Heart right ventricle (tissue), 16 donors: Measurements from ENCODE around the gene NDUFA11. TPM values are rescaled to one million over a fixed set of nuclear protein-coding genes. Genes with fewer than 3 reads are reported as not detected.
A peak's percentile ranks its signal among the peaks of the same experiment; 100 is the strongest.

Experiments used
- ATAC-seq, 8 donors: fragments of 200-7000 bp; cut with Tn5 transposase; one replicate each; pipeline ENCODE4 v1.9.1; 2020; ENCODE audit warnings: mild to moderate bottlenecking in 8 of 8, moderate library complexity in 8 of 8, moderate number of reproducible peaks in 1 of 8
- DNase-seq, 2 donors: peaks; one replicate each; pipeline ENCODE4 v3.0.0-alpha.2; 2020
- H3K27ac ChIP-seq, 10 donors: fragments of 200-600 bp; sonication (generic) in 2 of 10; one replicate each; pipeline versions ENCODE4 v1.5.0 to v1.8.0; 2020 to 2022; ENCODE audit warnings: mild to moderate bottlenecking in 3 of 10
- H3K27me3 ChIP-seq, 7 donors: fragments of 200-600 bp; one replicate each; pipeline ENCODE4 v1.8.0; 2021 to 2022; ENCODE audit warnings: mild to moderate bottlenecking in 2 of 7
- H3K36me3 ChIP-seq, 9 donors: fragments of 200-600 bp; sonication (generic) in 1 of 9; one replicate each; pipeline versions ENCODE4 v1.5.0 to v1.8.0; 2020 to 2022; ENCODE audit warnings: mild to moderate bottlenecking in 2 of 9
- H3K4me1 ChIP-seq, 9 donors: fragments of 200-600 bp; sonication (generic) in 1 of 9; one replicate each; pipeline versions ENCODE4 v1.5.0 to v1.8.0; 2020 to 2022; ENCODE audit warnings: mild to moderate bottlenecking in 4 of 9
- H3K4me3 ChIP-seq, 10 donors: fragments of 200-600 bp; sonication (generic) in 2 of 10; one replicate each; pipeline versions ENCODE4 v1.5.0 to v1.8.0; 2020 to 2022; ENCODE audit warnings: mild to moderate bottlenecking in 7 of 10, moderate library complexity in 2 of 10
- H3K9me3 ChIP-seq, 11 donors: fragments of 200-600 bp in 10 of 11; sonication (generic) in 2 of 11; one replicate each; pipeline versions ENCODE4 v1.5.0 to v1.8.0; 2013 to 2022; ENCODE audit warnings: mild to moderate bottlenecking in 2 of 11, control low read depth in 1 of 11, moderate library complexity in 1 of 11
- WGBS, 2 donors: extraction: QIAGEN DNeasy Blood & Tissue Kit; methylation state at CpG; one replicate each; pipeline ENCODE4 v1.1.7; 2013; ENCODE audit warnings: inconsistent platforms in 1 of 2; 5-methylcytosine and 5-hydroxymethylcytosine counted together
- intact Hi-C, 10 donors: fragments of 100-400 bp; cut with DNase I; formaldehyde crosslinking; loops; one replicate each; pipeline versions ENCODE4 v1.11.1 to v1.14.2; 2022
- polyA plus RNA-seq, 2 donors: library from polyadenylated mRNA; stranded (reverse); fragments of 200-250 nt; gene quantifications; one replicate each; pipeline ENCODE4 v1.2.3, GENCODE V29; 2013
- total RNA-seq, 10 donors: library from RNA; stranded (reverse); fragmentation: NEBNext Ultra II Directional in 3 of 10; extraction: Animal tissue kit (Norgen Biotek cat#: 25700) in 3 of 10; gene quantifications; one replicate each; pipeline versions ENCODE4 v1.2.1 to v1.2.4, GENCODE V29; 2021 to 2023
- TF ChIP-seq, protein P1 (sequence below), 9 donors: fragments of 200-600 bp; sonication (generic) in 2 of 9; IDR thresholded peaks; one replicate each; pipeline versions ENCODE4 v1.5.0 to v1.8.0; 2021 to 2022; ENCODE audit warnings: antibody characterized with exemption in 9 of 9, mild to moderate bottlenecking in 5 of 9, moderate library complexity in 1 of 9
- donor health status: Arrhythmogenic right ventricular cardiomyopathy.
- donor health status: ischemic (EF 13 %, LVEDD 7.1; RV severe dilation, severe dysfunction).
- donor health status: healthy with polysubstance abuse.
- donor health status: DM: no; HTN: yes; CAD: no.
- donor health status: DM: no; HTN: no; CAD: no.
- donor health status: ischemic (EF 25% LVEDD 6.9; RV normal size, moderate dysfunction).
- donor health status: ischemic (EF 25% LVEDD 5.7; RV mildly dilated, moderate dysfunction).
- donor health status: healthy.
- donor health status: DM: yes; HTN: yes; CAD: no.
- donor health status: Ischemic cardiomyopathy.
- donor health status: ischemic (EF 35%, LVEDD 5.7; RV mildly dilated, moderate dysfunction).
- donor health status: nonischemic (EF 11% LVEDD 7.7; RV severe dilation, severe dysfunction).
- donor health status: DM: yes; HTN: yes; CAD: no.
- donor health status: PGD.
- donor health status: ischemic (EF 29% LVEDD 5.4; RV normal size, mild dysfunction).
- donor health status: nonischemic (EF 23%, LVEDD 6.1; RV moderate dilation, normal function).

NDUFA11 gene
- total and polyA plus RNA-seq, 12 donors = 451 to 1,143 (median 521) TPM

DNA sequence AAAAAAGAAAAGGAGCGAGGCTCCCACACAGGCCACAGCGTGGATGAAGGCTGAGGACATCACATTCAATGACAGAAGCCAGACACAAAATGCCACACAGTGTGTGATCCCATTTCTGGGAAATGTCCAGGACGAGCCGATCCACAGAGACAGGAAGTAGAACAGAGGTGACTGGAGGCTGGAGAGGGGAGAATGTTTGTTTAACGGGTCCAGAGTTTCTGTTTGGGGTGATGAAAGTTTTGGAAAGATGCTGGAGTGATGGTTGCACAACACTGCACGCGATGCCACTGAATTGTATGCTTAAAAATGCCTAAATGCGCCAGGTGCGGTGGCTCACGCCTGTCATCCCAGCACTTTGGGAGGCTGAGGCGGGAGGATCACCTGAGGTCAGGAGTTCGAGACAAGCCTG is 32.6 kb downstream of the NDUFA11 start:
- DNase-seq = no peak
- peak in 5 of 8 donors; percentile 43 to 89 (median 52) for ATAC-seq
- WGBS, 2 donors = 59 to 63% methylated on average over 12 of the region's 12 CpGs
- TF ChIP-seq, protein P1, sequence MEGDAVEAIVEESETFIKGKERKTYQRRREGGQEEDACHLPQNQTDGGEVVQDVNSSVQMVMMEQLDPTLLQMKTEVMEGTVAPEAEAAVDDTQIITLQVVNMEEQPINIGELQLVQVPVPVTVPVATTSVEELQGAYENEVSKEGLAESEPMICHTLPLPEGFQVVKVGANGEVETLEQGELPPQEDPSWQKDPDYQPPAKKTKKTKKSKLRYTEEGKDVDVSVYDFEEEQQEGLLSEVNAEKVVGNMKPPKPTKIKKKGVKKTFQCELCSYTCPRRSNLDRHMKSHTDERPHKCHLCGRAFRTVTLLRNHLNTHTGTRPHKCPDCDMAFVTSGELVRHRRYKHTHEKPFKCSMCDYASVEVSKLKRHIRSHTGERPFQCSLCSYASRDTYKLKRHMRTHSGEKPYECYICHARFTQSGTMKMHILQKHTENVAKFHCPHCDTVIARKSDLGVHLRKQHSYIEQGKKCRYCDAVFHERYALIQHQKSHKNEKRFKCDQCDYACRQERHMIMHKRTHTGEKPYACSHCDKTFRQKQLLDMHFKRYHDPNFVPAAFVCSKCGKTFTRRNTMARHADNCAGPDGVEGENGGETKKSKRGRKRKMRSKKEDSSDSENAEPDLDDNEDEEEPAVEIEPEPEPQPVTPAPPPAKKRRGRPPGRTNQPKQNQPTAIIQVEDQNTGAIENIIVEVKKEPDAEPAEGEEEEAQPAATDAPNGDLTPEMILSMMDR (IDR thresholded peaks at IDR 0.05) = no peak
- Histone ChIP-seq H3K27ac (no peak overlapping the region), H3K36me3 (no peaks in the 10 kb centered on the region), H3K27me3 (no peaks in the 10 kb centered on the region), H3K4me3 (no peak overlapping the region), H3K9me3 (no peaks in the 10 kb centered on the region), H3K4me1 (peaks cover 0 to 3% (median 0%) of the 10 kb centered on the region in 9 donors)
- intact Hi-C loops = loop anchor here in 1 of 10 donors (10.0 kb wide), 1 partner anchor 1024 kb away; no protein-coding TSS in a partner anchor

DNA sequence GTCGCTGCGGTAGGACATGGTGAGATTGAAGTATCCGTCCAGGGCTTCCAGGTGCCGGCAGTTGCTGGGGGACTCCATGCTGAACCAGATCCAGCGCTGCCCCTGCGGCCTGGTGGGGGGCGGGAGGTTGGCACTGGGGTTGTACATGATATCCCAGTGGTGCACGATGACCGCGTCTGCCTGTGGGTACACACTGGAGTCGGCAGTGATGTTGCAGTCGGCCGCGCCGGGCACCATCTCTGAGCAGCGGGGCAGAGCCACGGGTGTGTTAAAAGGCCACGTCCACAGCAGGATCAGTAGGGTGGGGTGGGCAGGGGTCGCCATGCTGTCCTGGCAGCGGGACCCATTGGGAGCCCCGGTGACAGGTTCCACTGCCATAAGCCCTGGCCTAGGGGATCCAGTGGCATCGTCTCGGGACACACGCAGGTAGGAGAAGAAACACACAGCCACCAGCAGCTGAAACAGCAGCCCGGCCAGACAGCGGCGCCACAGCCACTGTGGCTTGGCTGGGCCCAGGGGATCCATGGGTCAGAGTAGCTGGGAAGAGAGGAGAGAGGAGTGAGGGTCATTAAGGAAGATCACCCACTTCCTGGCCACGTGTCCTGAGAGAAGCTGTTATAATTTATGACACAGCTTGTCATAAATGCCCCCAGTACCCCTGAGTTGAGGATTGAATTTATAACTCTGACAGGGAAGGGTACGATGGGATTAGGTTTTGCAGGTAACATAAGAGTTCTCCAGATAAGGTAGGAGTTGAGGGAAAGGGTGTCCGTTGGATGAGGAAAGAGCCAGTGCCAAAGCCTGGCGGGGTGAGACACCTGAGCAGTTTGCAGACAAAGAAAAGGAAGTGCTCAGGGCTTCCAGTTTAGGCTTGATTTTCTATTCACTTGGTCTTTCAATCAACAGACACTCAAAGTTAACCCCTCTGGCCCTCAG is 36.1 kb downstream of the NDUFA11 start:
- no peak overlapping the region for H3K27ac ChIP-seq
- intact Hi-C loops = no loop called here
- H3K9me3 ChIP-seq = no peaks in the 10 kb centered on the region
- peaks cover 0 to 3% (median 0%) of the 10 kb centered on the region in 9 donors for H3K4me1 ChIP-seq
- peak in 1 of 8 donors; percentile 20 for ATAC-seq
- TF ChIP-seq, protein P1 (IDR thresholded peaks at IDR 0.05) = no peak
- WGBS, 2 donors = 85 to 86% methylated on average over 28 to 31 of the region's 31 CpGs
- H3K27me3 ChIP-seq = peaks cover 0 to 11% (median 0%) of the 10 kb centered on the region in 7 donors
- DNase-seq = no peak
- H3K4me3 ChIP-seq = no peak overlapping the region
- no peaks in the 10 kb centered on the region for H3K36me3 ChIP-seq

DNA sequence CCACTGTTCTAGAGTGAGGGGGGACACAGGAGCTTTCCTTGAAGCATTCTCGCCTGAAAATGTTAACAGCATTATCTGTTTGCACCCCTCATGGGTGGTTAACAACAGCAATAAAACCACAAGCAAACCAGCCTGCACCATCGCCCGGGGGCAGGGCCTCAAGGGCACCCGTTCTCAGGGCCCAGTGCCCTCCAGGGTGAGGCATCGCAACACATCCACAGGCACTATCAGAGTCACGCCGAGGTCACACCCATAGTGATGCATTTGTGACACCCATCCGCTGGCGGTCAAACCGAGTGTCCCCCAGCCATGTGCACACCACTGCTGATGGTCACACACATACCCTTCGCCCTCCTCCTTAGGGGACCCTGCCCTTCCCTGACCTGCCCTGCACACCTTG is 37.8 kb downstream of the NDUFA11 start:
- TF ChIP-seq, protein P1 (IDR thresholded peaks at IDR 0.05) = no peak
- 81 to 86% methylated on average over 11 of the region's 11 CpGs for WGBS, 2 donors
- H3K4me1 ChIP-seq = peaks cover 0 to 2% (median 0%) of the 10 kb centered on the region in 9 donors
- H3K27ac ChIP-seq = no peak overlapping the region
- no peak for ATAC-seq
- DNase-seq = no peak
- H3K9me3 ChIP-seq = no peaks in the 10 kb centered on the region
- H3K4me3 ChIP-seq = no peak overlapping the region
- no peaks in the 10 kb centered on the region for H3K36me3 ChIP-seq
- intact Hi-C loops = no loop called here
- peaks cover 0 to 11% (median 0%) of the 10 kb centered on the region in 7 donors for H3K27me3 ChIP-seq

DNA sequence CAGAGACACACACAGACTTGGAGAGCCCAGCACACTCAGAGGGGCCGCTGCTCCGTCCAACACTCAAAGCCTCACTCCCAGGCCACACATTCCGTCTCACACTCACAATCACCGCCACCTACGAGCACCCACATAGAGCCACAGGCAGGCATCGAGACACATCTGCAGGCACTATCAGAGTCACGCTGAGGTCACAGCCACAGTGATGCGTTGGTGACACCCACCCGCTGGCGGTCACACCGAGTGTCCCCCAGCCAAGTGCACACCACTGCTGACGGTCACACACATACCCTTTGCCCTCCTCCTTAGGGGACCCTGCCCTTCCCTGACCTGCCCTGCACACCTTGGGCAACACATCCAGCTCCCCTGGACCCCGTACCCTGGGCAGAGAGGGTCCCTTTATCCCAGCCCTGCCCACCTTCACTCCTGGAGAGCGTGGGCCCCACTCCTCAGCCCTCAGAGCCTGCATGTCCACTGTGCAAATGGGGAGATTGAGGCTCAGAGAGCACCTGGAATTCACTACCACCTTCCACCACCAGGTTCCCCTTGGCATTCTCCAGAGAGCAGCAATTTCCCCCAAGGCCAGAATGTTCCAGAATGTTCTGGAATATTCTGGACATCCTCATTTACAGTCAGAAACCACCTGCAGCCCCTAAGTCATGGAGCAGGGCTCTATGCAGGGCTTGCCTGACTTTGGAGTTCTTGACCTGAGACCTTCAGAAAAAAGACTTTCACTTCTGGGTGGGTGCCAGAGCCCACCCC is 38.7 kb downstream of the NDUFA11 start:
- no peaks in the 10 kb centered on the region for H3K9me3 ChIP-seq
- WGBS, 2 donors = 77 to 79% methylated on average over 14 of the region's 14 CpGs
- no peak for ATAC-seq

More for the DNA sequence above, 38.7 kb downstream of the NDUFA11 start:
- peaks cover 0 to 11% (median 0%) of the 10 kb centered on the region in 7 donors for H3K27me3 ChIP-seq
- TF ChIP-seq, protein P1 (IDR thresholded peaks at IDR 0.05) = no peak
- DNase-seq = no peak
- intact Hi-C loops = no loop called here
- H3K27ac ChIP-seq = no peak overlapping the region
- H3K4me3 ChIP-seq = no peak overlapping the region
- H3K36me3 ChIP-seq = no peaks in the 10 kb centered on the region
- H3K4me1 ChIP-seq = no peaks in the 10 kb centered on the region
